Measurements from ENCODE around the gene CDC42EP5. TPM values are rescaled to one million over a fixed set of nuclear protein-coding genes. Genes with fewer than 3 reads are reported as not detected.
"Not testable (repeated sequence)": the region's sequence is repeated elsewhere in the genome, so short reads cannot be mapped to it uniquely, and the experiment has no call there.

The CDC42EP5 gene
- total and polyA plus RNA-seq, 10 of the 15 experiments (the other 5 are each of a cell fraction or from before 2014, with no cell fraction given) = 0.42 to 1.8 (median 1.4) TPM; not detected in 6

DNA sequence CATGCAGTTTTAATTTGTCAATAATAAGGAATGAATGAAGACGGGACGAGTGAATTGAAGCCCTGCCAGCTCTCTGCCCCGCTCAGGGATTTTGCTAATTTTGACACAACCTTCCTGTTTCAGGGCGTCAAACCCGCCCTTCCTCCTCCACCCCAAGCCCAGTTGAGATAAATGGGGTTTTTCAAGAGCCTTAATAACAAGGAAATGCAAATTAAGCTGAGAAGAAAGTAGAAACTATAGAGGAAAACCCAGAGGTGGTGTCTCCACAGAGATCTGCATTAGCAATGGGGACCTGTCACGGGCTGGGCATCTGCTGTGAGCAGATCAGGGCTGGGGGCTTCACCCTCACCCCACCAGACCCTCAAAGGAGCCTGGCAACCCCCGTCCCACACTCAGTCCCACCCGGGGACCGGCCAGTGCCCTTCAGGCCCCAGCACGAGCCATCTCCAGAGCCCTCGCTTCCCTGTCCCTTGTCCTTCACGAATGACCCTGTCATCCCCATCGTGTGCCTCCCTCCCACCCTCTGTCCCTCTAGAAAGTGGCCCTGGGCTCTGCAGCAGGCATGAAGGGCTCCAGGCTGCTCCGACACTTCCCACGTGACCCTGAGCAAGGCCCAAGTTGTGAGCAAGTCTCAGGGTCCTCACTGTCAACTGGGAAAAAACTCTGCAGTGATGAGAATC lies 34.1 kb upstream of the CDC42EP5 start:
- H3K4me3 ChIP-seq; H3K9ac ChIP-seq (ENCODE audit: control insufficient read depth, insufficient read depth, low read length); H3K79me2 ChIP-seq (ENCODE audit: control insufficient read depth, insufficient read depth, low read length); BruUV-seq (replicated peaks); H3K4me2 ChIP-seq (ENCODE audit: control insufficient read depth, insufficient read depth); H3K27me3 ChIP-seq (replicated peaks in 1 of 2; ENCODE audit: control insufficient read depth in 2 of 2, insufficient read depth in 2 of 2, low read length in 1 of 2); H2AFZ ChIP-seq (ENCODE audit: control insufficient read depth, low read depth, low read length); DNase-seq (ENCODE audit: low read depth, low spot score); H3K36me3 ChIP-seq (ENCODE audit: control insufficient read depth in 2 of 2, insufficient read depth in 2 of 2, low read length in 1 of 2); SMC1A ChIA-PET (ENCODE audit: uncharacterized antibody, unreplicated experiment); POLR2A ChIA-PET; H4K20me1 ChIP-seq (ENCODE audit: control insufficient read depth, insufficient read depth); intact Hi-C loops (cut with micrococcal nuclease; ENCODE audit: unreplicated experiment); in situ Hi-C loops (cut with MboI); RAD21 ChIA-PET (ENCODE audit: unreplicated experiment); H3K4me1 ChIP-seq (ENCODE audit: control insufficient read depth, insufficient read depth, low read length); H3K27ac ChIP-seq (ENCODE audit: control insufficient read depth, insufficient read depth); H3K9me3 ChIP-seq (replicated peaks; ENCODE audit: control insufficient read depth, insufficient read depth, low read length); FAIRE-seq: not testable (repeated sequence)
- 32% methylated on average over 6 of the region's 15 CpGs for WGBS (ENCODE audit: insufficient coverage, insufficient replicate concordance, low lambda C conversion rate, missing lambda C conversion rate)
- ATAC-seq = peak; percentile 62
- CTCF ChIA-PET = interaction anchor here (0.6 to 2.3 kb wide), 3 partner anchors 10 to 25 kb away, joined by 3 to 11 read pairs (median 4); no protein-coding TSS in a partner anchor

DNA sequence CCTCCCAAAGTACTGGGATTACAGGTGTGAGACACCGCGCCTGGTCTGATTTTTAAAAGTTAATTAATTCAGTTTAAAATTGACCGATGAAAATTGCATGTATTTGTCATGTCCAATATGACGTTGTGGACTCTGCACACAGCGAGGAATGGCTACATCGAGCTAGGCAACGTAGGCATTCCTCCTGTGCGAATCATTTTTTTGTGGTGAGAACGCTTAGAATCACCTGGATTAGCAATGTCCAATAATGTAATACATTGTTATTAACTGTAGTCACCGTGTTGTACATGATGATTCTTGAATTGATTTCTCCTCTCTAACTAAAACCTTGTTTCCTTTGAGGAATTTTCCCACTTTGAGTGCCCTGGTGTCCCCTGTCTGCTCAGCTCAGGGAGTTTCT lies 33.0 kb upstream of the CDC42EP5 start:
- SMC1A ChIA-PET (ENCODE audit: uncharacterized antibody, unreplicated experiment) = interaction anchor here (0.6 to 1.3 kb wide), 3 partner anchors 11 to 168 kb away, joined by 3 to 4 read pairs (median 3); no protein-coding TSS in a partner anchor
- H3K4me1 ChIP-seq (ENCODE audit: control insufficient read depth, insufficient read depth, low read length) = peaks cover 10% of the 10 kb centered on the region
- no TSS peak for BruUV-seq (replicated peaks)

DNA sequence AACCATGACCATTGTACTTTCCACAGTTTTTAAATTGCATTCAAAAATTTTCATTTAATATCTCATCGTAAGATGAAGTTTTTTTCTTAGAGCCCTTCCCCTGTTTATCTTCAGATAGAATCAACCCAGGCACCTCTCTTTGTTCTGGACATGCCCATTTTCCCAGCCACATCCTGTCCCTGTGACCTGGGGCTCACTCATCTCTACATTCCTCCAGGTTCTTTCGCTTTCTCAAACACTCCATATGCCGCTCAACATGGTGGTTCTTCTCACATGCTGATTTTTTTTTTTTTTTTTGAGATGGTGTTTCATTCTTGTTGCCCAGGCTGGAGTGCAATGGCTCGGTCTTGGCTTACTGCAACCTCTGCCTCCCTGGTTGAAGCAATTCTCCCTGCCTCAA lies 32.4 kb upstream of the CDC42EP5 start:
- intact Hi-C loops (cut with micrococcal nuclease; ENCODE audit: unreplicated experiment); H3K9me3 ChIP-seq (replicated peaks; ENCODE audit: control insufficient read depth, insufficient read depth, low read length); H3K79me2 ChIP-seq (ENCODE audit: control insufficient read depth, insufficient read depth, low read length); H3K4me2 ChIP-seq (ENCODE audit: control insufficient read depth, insufficient read depth); H4K20me1 ChIP-seq (ENCODE audit: control insufficient read depth, insufficient read depth); H3K36me3 ChIP-seq (ENCODE audit: control insufficient read depth in 2 of 2, insufficient read depth in 2 of 2, low read length in 1 of 2); DNase-seq (ENCODE audit: low read depth, low spot score); POLR2A ChIA-PET; FAIRE-seq; H3K4me3 ChIP-seq; H2AFZ ChIP-seq (ENCODE audit: control insufficient read depth, low read depth, low read length); H3K9ac ChIP-seq (ENCODE audit: control insufficient read depth, insufficient read depth, low read length); in situ Hi-C loops (cut with MboI); ATAC-seq; RAD21 ChIA-PET (ENCODE audit: unreplicated experiment); H3K27ac ChIP-seq (ENCODE audit: control insufficient read depth, insufficient read depth); H3K27me3 ChIP-seq (replicated peaks in 1 of 2; ENCODE audit: control insufficient read depth in 2 of 2, insufficient read depth in 2 of 2, low read length in 1 of 2); H3K4me1 ChIP-seq (ENCODE audit: control insufficient read depth, insufficient read depth, low read length); BruUV-seq (replicated peaks): not testable (repeated sequence)
- WGBS (ENCODE audit: insufficient coverage, insufficient replicate concordance, low lambda C conversion rate, missing lambda C conversion rate) = 50% methylated on average over 4 of the region's 4 CpGs
- ChIA-PET SMC1A (ENCODE audit: uncharacterized antibody, unreplicated experiment) (interaction anchor here (1.3 kb wide), 1 partner anchor 13 kb away, joined by 3 read pairs; no protein-coding TSS in a partner anchor), CTCF (interaction anchor here (0.9 to 2.3 kb wide), 2 partner anchors 24 to 26 kb away, joined by 3 to 11 read pairs; no protein-coding TSS in a partner anchor)

More for the DNA sequence above, 33.0 kb upstream of the CDC42EP5 start:
- H2AFZ ChIP-seq (ENCODE audit: control insufficient read depth, low read depth, low read length) = no peak overlapping the region
- no peaks in the 10 kb centered on the region for H3K36me3 ChIP-seq (ENCODE audit: control insufficient read depth in 2 of 2, insufficient read depth in 2 of 2, low read length in 1 of 2)
- in situ Hi-C loops (cut with MboI) = no loop called here
- no peak for FAIRE-seq
- H4K20me1 ChIP-seq (ENCODE audit: control insufficient read depth, insufficient read depth) = no peaks in the 10 kb centered on the region
- WGBS (ENCODE audit: insufficient coverage, insufficient replicate concordance, low lambda C conversion rate, missing lambda C conversion rate) = 66% methylated on average over 10 of the region's 10 CpGs
- CTCF ChIA-PET = interaction anchor here (0.8 to 2.3 kb wide), 3 partner anchors 24 to 28 kb away, joined by 3 to 11 read pairs (median 3); no protein-coding TSS in a partner anchor
- DNase-seq (ENCODE audit: low read depth, low spot score) = no peak
- no peak overlapping the region for H3K27ac ChIP-seq (ENCODE audit: control insufficient read depth, insufficient read depth)
- no peaks in the 10 kb centered on the region for H3K27me3 ChIP-seq (replicated peaks in 1 of 2; ENCODE audit: control insufficient read depth in 2 of 2, insufficient read depth in 2 of 2, low read length in 1 of 2)
- H3K9ac ChIP-seq (ENCODE audit: control insufficient read depth, insufficient read depth, low read length) = no peak overlapping the region
- H3K4me2 ChIP-seq (ENCODE audit: control insufficient read depth, insufficient read depth) = no peak overlapping the region
- no peaks in the 10 kb centered on the region; the same call in 2 of the 3 replicates for H3K9me3 ChIP-seq (replicated peaks; ENCODE audit: control insufficient read depth, insufficient read depth, low read length)
- ATAC-seq = no peak
- POLR2A ChIA-PET = interaction anchor here (0.6 kb wide), 1 partner anchor 540 kb away, joined by 3 read pairs; no protein-coding TSS in a partner anchor
- H3K79me2 ChIP-seq (ENCODE audit: control insufficient read depth, insufficient read depth, low read length) = no peaks in the 10 kb centered on the region
- RAD21 ChIA-PET (ENCODE audit: unreplicated experiment) = no interaction called here
- TF ChIP-seq SREBF2 (IDR thresholded peaks at IDR 0.05; ENCODE audit: low read length) = no peak
- intact Hi-C loops (cut with micrococcal nuclease; ENCODE audit: unreplicated experiment) = no loop called here
- H3K4me3 ChIP-seq = no peak overlapping the region

Data from GM12878 (cell line).